Omental fat pad (tissue), 4 donors: ENCODE results near the gene TGFB3. TPM values are rescaled to one million over a fixed set of nuclear protein-coding genes. Genes with fewer than 3 reads are reported as not detected.
A peak's percentile ranks its signal among the peaks of the same experiment; 100 is the strongest.

ENCODE experiments used
- ATAC-seq: fragments of 150-250 bp; one replicate; pipeline ENCODE4 v1.9.1; 2016; ENCODE audit warnings: mild to moderate bottlenecking, moderate library complexity; ENCODE audit not compliant: low FRiP score
- DNase-seq: peaks from one replicate; pipeline ENCODE4 v3.0.0-alpha.2; 2019; ENCODE audit warnings: low spot score
- total RNA-seq, 4 donors: library from RNA; depleted of rRNA; stranded (reverse); fragments of >200 nt; gene quantifications; one replicate each; pipeline ENCODE4 v1.1.0, GENCODE V29; 2016
- TF ChIP-seq, protein P1 (sequence below), 3 donors: fragments of 450-650 bp; IDR thresholded peaks; one replicate each; pipeline ENCODE4 v1.5.1; 2016 to 2017; ENCODE audit warnings: antibody characterized with exemption in 3 of 3, mild to moderate bottlenecking in 3 of 3, moderate library complexity in 2 of 3

Gene TGFB3
- total RNA-seq, 4 donors from 2014 or later, result 9.2 to 54.4 (median 29.6) TPM

GRCh38 chr14:75987201-75987970, 5.6 kb upstream of the TGFB3 start:
- TF ChIP-seq, protein P1, sequence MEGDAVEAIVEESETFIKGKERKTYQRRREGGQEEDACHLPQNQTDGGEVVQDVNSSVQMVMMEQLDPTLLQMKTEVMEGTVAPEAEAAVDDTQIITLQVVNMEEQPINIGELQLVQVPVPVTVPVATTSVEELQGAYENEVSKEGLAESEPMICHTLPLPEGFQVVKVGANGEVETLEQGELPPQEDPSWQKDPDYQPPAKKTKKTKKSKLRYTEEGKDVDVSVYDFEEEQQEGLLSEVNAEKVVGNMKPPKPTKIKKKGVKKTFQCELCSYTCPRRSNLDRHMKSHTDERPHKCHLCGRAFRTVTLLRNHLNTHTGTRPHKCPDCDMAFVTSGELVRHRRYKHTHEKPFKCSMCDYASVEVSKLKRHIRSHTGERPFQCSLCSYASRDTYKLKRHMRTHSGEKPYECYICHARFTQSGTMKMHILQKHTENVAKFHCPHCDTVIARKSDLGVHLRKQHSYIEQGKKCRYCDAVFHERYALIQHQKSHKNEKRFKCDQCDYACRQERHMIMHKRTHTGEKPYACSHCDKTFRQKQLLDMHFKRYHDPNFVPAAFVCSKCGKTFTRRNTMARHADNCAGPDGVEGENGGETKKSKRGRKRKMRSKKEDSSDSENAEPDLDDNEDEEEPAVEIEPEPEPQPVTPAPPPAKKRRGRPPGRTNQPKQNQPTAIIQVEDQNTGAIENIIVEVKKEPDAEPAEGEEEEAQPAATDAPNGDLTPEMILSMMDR (IDR thresholded peaks at IDR 0.05), result no peak
- ATAC-seq, result no peak

GRCh38 chr14:75986439-75986765, 4.6 kb upstream of the TGFB3 start:
- TF ChIP-seq, protein P1 (IDR thresholded peaks at IDR 0.05), result no peak
- ATAC-seq (no peak), DNase-seq (no peak)

More at GRCh38 chr14:75987201-75987970, 5.6 kb upstream of the TGFB3 start:
- no peak for DNase-seq

GRCh38 chr14:75985618-75986438, 4.0 kb upstream of the TGFB3 start, which contains the start of gene IFT43:
Gene IFT43, plus strand, starts transcription at chr14:75985763. Its CDS starts 24 bp downstream, at chr14:75985787.
- TF ChIP-seq, protein P1 (IDR thresholded peaks at IDR 0.05), result no peak
- DNase-seq (peak; percentile 94), ATAC-seq (peak; percentile 30)

- ATAC-seq, result no peak
- TF ChIP-seq, protein P1 (IDR thresholded peaks at IDR 0.05), result no peak
- no peak for DNase-seq
Measured at GRCh38 chr14:75984674-75985073, 2.9 kb upstream of the TGFB3 start.

DNA sequence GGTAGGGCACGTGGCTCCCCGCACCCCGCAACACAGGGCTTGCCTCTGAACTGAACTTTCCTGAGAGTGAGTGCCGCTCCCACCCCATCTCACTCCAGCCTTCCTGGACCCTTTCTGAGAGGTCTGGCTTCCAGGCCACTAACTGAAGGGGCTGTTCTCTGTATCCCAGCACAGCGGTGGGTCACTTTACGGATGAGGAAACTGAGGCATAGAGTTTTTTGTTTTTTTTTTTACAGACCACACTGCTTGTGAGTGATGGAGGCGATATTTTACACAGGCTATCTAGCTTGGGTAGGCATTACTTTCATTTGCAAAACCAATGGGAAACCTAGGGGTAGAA, 1.2 kb upstream of the TGFB3 start:
- DNase-seq (no peak), ATAC-seq (no peak)
- TF ChIP-seq, protein P1 (IDR thresholded peaks at IDR 0.05), result no peak

DNA sequence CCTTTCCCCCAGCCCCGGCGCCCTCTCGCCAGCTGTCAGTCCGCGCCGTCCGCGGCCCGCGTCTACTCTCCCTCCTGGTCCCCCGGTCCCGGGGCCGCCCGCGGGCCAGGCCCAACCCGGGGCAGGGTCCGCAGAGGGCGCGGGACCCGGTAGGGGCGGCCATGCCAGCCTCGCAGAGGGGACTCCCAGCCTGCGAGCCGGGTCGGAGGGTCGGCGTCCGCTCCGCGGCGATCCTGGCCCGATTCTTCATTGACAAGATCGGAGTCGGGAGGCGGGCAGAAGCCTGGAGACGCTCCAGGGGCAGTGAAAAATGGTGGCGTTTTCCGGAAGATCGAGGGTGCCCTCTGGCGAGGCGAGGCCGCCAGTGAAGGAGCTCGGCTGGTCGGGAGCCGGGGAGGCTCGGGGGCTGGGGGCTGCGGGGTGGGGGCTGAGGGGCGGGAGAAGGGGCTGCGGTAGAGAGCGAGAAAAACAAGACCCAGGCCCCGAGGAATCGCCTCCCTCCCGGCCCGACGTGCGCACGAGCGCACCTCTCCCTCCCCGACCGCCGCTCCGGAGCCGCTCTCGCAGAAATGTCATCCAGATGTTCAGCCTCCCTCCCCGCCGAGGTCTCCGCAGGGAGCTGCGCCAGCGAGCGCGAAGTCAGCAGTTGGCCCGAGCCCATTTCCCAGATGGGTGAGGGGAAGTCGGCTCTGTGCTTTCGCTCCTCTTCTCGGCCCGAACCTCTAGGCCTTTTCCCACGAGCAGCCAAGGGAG, 647 bp upstream of the TGFB3 start:
- ATAC-seq, result peak; percentile 57
- peak; percentile 46 for DNase-seq
- TF ChIP-seq, protein P1 (IDR thresholded peaks at IDR 0.05), result no peak
